ENCODE results near the gene TFCP2.

- peak; percentile 97 for TF ChIP-seq CTCF (IDR thresholded peaks at IDR 0.05; ENCODE audit: insufficient read depth, low read length, poor library complexity, severe bottlenecking)
- no peak for TF ChIP-seq EZH2phosphoT487 (conservative IDR thresholded peaks at IDR 0.05; ENCODE audit: low read length)
Measured at GRCh38 chr12:51047655-51048540, 125.0 kb downstream of the TFCP2 start, which contains the start of gene LETMD1.

Measured in SU-DHL-6 (cell line).